Measurements from ENCODE around the gene RPEL1.

Gene RPEL1

GRCh38 chr10:103244666-103245271, 918 bp upstream of the RPEL1 start:
- no peaks in the 10 kb centered on the region for H3K27me3 ChIP-seq (ENCODE audit: control insufficient read depth, low read length)
- TF ChIP-seq CTCF (IDR thresholded peaks at IDR 0.05; ENCODE audit: low read depth, low read length, poor library complexity, severe bottlenecking) (peak; percentile 95), EZH2phosphoT487 (IDR thresholded peaks at IDR 0.05; ENCODE audit: borderline replicate concordance, low read length) (no peak)
- no peak overlapping the region for H3K4me2 ChIP-seq (ENCODE audit: low read length)
- no peaks in the 10 kb centered on the region for H3K9me2 ChIP-seq (replicated peaks; ENCODE audit: control insufficient read depth, low read length)
- H3K36me3 ChIP-seq (ENCODE audit: control insufficient read depth, low read length): no peaks in the 10 kb centered on the region
- H3K9me3 ChIP-seq (ENCODE audit: control insufficient read depth, insufficient read depth, low read length): no peaks in the 10 kb centered on the region
- H3K4me3 ChIP-seq (ENCODE audit: low read length): no peak overlapping the region
- no peaks in the 10 kb centered on the region for H4K20me1 ChIP-seq (ENCODE audit: control insufficient read depth, insufficient read depth, low read depth, low read length)
- H3K27ac ChIP-seq (ENCODE audit: low read depth, low read length): no peak overlapping the region
- peaks cover 8% of the 10 kb centered on the region for H3K4me1 ChIP-seq (ENCODE audit: control insufficient read depth, low read length)
- no peaks in the 10 kb centered on the region for H3F3A ChIP-seq (ENCODE audit: control insufficient read depth, insufficient read depth)
- no peaks in the 10 kb centered on the region for H3K79me2 ChIP-seq (ENCODE audit: control insufficient read depth, low read length)

DNA sequence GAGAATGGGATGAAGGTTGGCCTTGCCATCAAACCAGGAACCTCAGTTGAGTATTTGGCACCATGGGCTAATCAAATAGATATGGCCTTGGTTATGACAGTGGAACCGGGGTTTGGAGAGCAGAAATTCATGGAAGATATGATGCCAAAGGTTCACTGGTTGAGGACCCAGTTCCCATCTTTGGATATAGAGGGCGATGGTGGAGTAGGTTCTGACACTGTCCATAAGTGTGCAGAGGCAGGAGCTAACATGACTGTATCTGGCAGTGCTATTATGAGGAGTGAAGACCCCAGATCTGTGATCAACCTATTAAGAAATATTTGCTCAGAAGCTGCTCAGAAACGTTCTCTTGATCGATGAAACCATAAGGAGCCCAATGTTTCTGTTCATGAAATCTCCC, 637 bp downstream of the RPEL1 start:
- no peaks in the 10 kb centered on the region for H4K20me1 ChIP-seq (ENCODE audit: control insufficient read depth, insufficient read depth, low read depth, low read length)
- no peaks in the 10 kb centered on the region for H3K4me1 ChIP-seq (ENCODE audit: control insufficient read depth, low read length)
- no peaks in the 10 kb centered on the region for H3K9me2 ChIP-seq (replicated peaks; ENCODE audit: control insufficient read depth, low read length)
- no peak overlapping the region for H3K4me2 ChIP-seq (ENCODE audit: low read length)
- peaks cover 4% of the 10 kb centered on the region; the same call in 1 of the 2 replicates for H3K9me3 ChIP-seq (ENCODE audit: control insufficient read depth, insufficient read depth, low read length)
- TF ChIP-seq EZH2phosphoT487 (IDR thresholded peaks at IDR 0.05; ENCODE audit: borderline replicate concordance, low read length) (no peak), CTCF (IDR thresholded peaks at IDR 0.05; ENCODE audit: low read depth, low read length, poor library complexity, severe bottlenecking) (no peak)
- no peaks in the 10 kb centered on the region for H3F3A ChIP-seq (ENCODE audit: control insufficient read depth, insufficient read depth)
- no peaks in the 10 kb centered on the region for H3K27me3 ChIP-seq (ENCODE audit: control insufficient read depth, low read length)
- H3K36me3 ChIP-seq (ENCODE audit: control insufficient read depth, low read length): no peaks in the 10 kb centered on the region
- H3K4me3 ChIP-seq (ENCODE audit: low read length): no peak overlapping the region
- H3K79me2 ChIP-seq (ENCODE audit: control insufficient read depth, low read length): no peaks in the 10 kb centered on the region
- no peak overlapping the region for H3K27ac ChIP-seq (ENCODE audit: low read depth, low read length)

DNA sequence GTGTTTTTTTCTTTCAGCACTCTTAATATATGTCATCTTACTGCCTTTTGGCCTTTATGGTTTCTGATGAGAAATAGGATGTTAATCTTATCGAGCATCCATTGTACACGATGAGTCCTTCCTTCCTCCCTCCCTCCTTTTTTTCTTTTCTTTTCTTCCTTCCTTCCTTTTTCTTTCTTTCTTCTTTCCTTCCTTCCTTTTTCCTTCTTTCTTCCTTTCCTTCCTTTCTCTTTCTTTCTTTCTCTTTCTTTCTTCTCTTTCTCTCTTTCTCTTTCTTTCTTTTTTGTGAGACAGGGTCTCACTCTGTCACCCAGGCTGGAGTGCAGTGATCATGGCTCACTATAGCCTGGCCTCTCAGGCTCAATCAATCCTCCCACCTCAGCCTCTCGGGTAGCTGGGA, 8.4 kb downstream of the RPEL1 start:
- Histone ChIP-seq H3K27ac (ENCODE audit: low read depth, low read length) (no peak overlapping the region), H3K4me1 (ENCODE audit: control insufficient read depth, low read length) (no peaks in the 10 kb centered on the region), H3K9me3 (ENCODE audit: control insufficient read depth, insufficient read depth, low read length) (peaks cover 7% of the 10 kb centered on the region; the same call in 1 of the 2 replicates), H3K9me2 (replicated peaks; ENCODE audit: control insufficient read depth, low read length) (no peaks in the 10 kb centered on the region), H3K4me2 (ENCODE audit: low read length) (no peak overlapping the region), H3K4me3 (ENCODE audit: low read length) (no peak overlapping the region), H3K79me2 (ENCODE audit: control insufficient read depth, low read length) (no peaks in the 10 kb centered on the region), H3F3A (ENCODE audit: control insufficient read depth, insufficient read depth) (no peaks in the 10 kb centered on the region), H3K27me3 (ENCODE audit: control insufficient read depth, low read length) (no peaks in the 10 kb centered on the region), H3K36me3 (ENCODE audit: control insufficient read depth, low read length) (no peaks in the 10 kb centered on the region), H4K20me1 (ENCODE audit: control insufficient read depth, insufficient read depth, low read depth, low read length) (no peaks in the 10 kb centered on the region)
- no peak for TF ChIP-seq EZH2phosphoT487 (IDR thresholded peaks at IDR 0.05; ENCODE audit: borderline replicate concordance, low read length)
- no peak for TF ChIP-seq CTCF (IDR thresholded peaks at IDR 0.05; ENCODE audit: low read depth, low read length, poor library complexity, severe bottlenecking)

All from DOHH2 (cell line).